Panc1 (cell line): ENCODE data around the gene FRMPD4. TPM values are rescaled to one million over a fixed set of nuclear protein-coding genes. Genes with fewer than 3 reads are reported as not detected.

Experiments
- ATAC-seq: fragments of 200-7000 bp; cut with Tn5 transposase; 2 replicates; pipeline ENCODE4 v1.9.1; 2020; ENCODE audit warnings: mild to moderate bottlenecking, moderate library complexity
- BruUV-seq: library from RNA; stranded (reverse); fragments of 400-500 nt; replicated peaks from 2 replicates; lab custom pipeline; 2021; lab: Mats Ljungman, UMichigan
- CTCF ChIA-PET: fragments of 300-600 bp; sonication (Branson Sonifier 250); formaldehyde crosslinking; loops from one replicate; lab custom pipeline; 2022; ENCODE audit warnings: antibody characterized with exemption; lab: Charles Lee
- POLR2A ChIA-PET: fragments of 300-600 bp; sonication (Branson Sonifier 250); formaldehyde crosslinking; loops from one replicate; lab custom pipeline; 2022; ENCODE audit warnings: antibody characterized with exemption; lab: Charles Lee
- DNase-seq: peaks from one replicate; pipeline ENCODE4 v3.0.0-alpha.2; 2010; ENCODE audit warnings: low read depth, low spot score
- H3K27ac ChIP-seq: 2 replicates; pipeline ENCODE4 v1.5.1; 2011; ENCODE audit warnings: mild to moderate bottlenecking, low read length, inconsistent platforms
- H3K27me3 ChIP-seq: fragments of 200-500 bp; sonication (Bioruptor generic); 2 replicates; pipeline ENCODE4 v1.6.0; 2014; ENCODE audit warnings: low read length, inconsistent platforms; ENCODE audit not compliant: control insufficient read depth, insufficient read depth
- H3K36me3 ChIP-seq: fragments of 200-500 bp; sonication (Bioruptor generic); 2 replicates; pipeline ENCODE4 v1.5.1; 2014; ENCODE audit warnings: inconsistent platforms, mild to moderate bottlenecking, low read length, moderate library complexity; ENCODE audit not compliant: control insufficient read depth, insufficient read depth
- H3K4me1 ChIP-seq: 2 replicates; pipeline ENCODE4 v1.5.1; 2011; ENCODE audit warnings: inconsistent platforms, mild to moderate bottlenecking, low read length, moderate library complexity; ENCODE audit not compliant: control insufficient read depth, insufficient read depth
- H3K4me3 ChIP-seq, 2 experiments: 2 replicates each; pipeline ENCODE4 v1.5.1; 2011 to 2012; ENCODE audit warnings: low read depth in 2 of 2, low read length in 2 of 2, mild to moderate bottlenecking in 2 of 2, inconsistent platforms in 1 of 2, moderate library complexity in 1 of 2
- H3K9me3 ChIP-seq: fragments of 200-500 bp; sonication (Bioruptor generic); 2 replicates; pipeline ENCODE4 v1.5.1; 2014; ENCODE audit warnings: low read depth, mild to moderate bottlenecking, inconsistent platforms, low read length, moderate library complexity; ENCODE audit not compliant: control insufficient read depth, insufficient read depth
- POLR2AphosphoS5 ChIP-seq: IDR thresholded peaks from 2 replicates; pipeline ENCODE4 v1.6.1; 2012; ENCODE audit warnings: mild to moderate bottlenecking, low read depth, low read length, moderate library complexity
- REST ChIP-seq, 2 experiments: IDR thresholded peaks; 2 replicates each; pipeline ENCODE4 v1.6.1; 2011 to 2012; ENCODE audit warnings: low read depth in 2 of 2, control low read depth in 1 of 2, low read length in 1 of 2, mild to moderate bottlenecking in 1 of 2, moderate library complexity in 1 of 2; ENCODE audit not compliant: insufficient read depth in 1 of 2
- SIN3A ChIP-seq: IDR thresholded peaks from 2 replicates; pipeline ENCODE4 v1.6.1; 2012; ENCODE audit warnings: low read depth, mild to moderate bottlenecking, low read length, moderate library complexity, borderline replicate concordance; ENCODE audit not compliant: insufficient read depth
- TCF7L2 ChIP-seq: IDR thresholded peaks from 2 replicates; pipeline ENCODE4 v1.6.1; 2011; ENCODE audit warnings: mild to moderate bottlenecking, low read depth, low read length, inconsistent platforms
- in situ Hi-C: cut with HindIII; loops from 2 replicates; pipeline ENCODE4 v1.10.0; 2016; ENCODE audit warnings: low sequenced_read_pairs, low pct_unique_long_range_greater_than_20kb
- intact Hi-C: fragments of 100-400 bp; cut with micrococcal nuclease; formaldehyde crosslinking; loops from one replicate; pipeline ENCODE4 v1.10.0; 2022; ENCODE audit not compliant: unreplicated experiment
- total RNA-seq: library from RNA; stranded (reverse); gene quantifications from one replicate; pipeline ENCODE4 v1.2.1, GENCODE V29; 2021; ENCODE audit not compliant: unreplicated experiment
- TF ChIP-seq, protein P1 (sequence below): fragments of 450-650 bp; IDR thresholded peaks from 2 replicates; pipeline ENCODE4 v1.5.1; 2017; ENCODE audit warnings: mild to moderate bottlenecking

FRMPD4 gene
- total RNA-seq, 1 experiment from 2014 or later = not detected

DNA sequence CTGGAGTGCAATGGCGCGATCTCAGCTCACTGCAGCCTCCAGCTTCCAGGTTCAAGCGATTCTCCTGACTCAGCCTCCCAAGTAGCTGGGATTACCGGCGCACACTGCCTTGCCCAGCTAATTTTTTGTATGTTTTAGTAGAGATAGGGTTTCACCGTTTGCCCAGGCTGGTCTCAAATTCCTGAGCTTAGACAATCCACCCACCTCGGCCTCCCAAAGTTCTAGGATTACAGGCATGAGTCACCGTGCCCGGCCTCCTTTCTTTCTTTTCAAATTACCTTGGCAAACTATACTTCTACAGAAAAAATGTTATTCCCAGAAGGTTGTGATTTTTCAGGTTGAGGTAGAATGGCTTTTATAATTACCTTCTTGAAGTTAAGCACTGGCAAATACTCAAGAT lies 331.0 kb downstream of the FRMPD4 start:
- ChIA-PET CTCF (no interaction called here), POLR2A (no interaction called here)
- DNase-seq (no peak), ATAC-seq (no peak)
- H3K9me3 ChIP-seq = no peaks in the 10 kb centered on the region
- intact Hi-C loops (no loop called here), in situ Hi-C loops (no loop called here)
- H3K4me3 ChIP-seq = no peak overlapping the region
- H3K27ac ChIP-seq = no peak overlapping the region
- no TSS peak for BruUV-seq
- TF ChIP-seq TCF7L2 = no peak
- TF ChIP-seq POLR2AphosphoS5 = no peak
- TF ChIP-seq SIN3A = no peak
- TF ChIP-seq, protein P1, sequence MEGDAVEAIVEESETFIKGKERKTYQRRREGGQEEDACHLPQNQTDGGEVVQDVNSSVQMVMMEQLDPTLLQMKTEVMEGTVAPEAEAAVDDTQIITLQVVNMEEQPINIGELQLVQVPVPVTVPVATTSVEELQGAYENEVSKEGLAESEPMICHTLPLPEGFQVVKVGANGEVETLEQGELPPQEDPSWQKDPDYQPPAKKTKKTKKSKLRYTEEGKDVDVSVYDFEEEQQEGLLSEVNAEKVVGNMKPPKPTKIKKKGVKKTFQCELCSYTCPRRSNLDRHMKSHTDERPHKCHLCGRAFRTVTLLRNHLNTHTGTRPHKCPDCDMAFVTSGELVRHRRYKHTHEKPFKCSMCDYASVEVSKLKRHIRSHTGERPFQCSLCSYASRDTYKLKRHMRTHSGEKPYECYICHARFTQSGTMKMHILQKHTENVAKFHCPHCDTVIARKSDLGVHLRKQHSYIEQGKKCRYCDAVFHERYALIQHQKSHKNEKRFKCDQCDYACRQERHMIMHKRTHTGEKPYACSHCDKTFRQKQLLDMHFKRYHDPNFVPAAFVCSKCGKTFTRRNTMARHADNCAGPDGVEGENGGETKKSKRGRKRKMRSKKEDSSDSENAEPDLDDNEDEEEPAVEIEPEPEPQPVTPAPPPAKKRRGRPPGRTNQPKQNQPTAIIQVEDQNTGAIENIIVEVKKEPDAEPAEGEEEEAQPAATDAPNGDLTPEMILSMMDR = no peak
- no peak for TF ChIP-seq REST (IDR thresholded peaks at IDR 0.05; ENCODE audit: insufficient read depth in 1 of 2, low read depth in 2 of 2, low read length in 1 of 2)
- no peaks in the 10 kb centered on the region for H3K36me3 ChIP-seq
- H3K27me3 ChIP-seq = no peaks in the 10 kb centered on the region
- H3K4me1 ChIP-seq = no peaks in the 10 kb centered on the region

GRCh38 chrX:12471061-12471460 lies 332.8 kb downstream of the FRMPD4 start:
- intact Hi-C loops = no loop called here
- ATAC-seq (no peak), DNase-seq (no peak)
- Histone ChIP-seq H3K27ac (no peak overlapping the region), H3K4me3 (no peak overlapping the region), H3K27me3 (no peaks in the 10 kb centered on the region), H3K9me3 (no peaks in the 10 kb centered on the region), H3K4me1 (no peaks in the 10 kb centered on the region), H3K36me3 (no peaks in the 10 kb centered on the region)
- in situ Hi-C loops = no loop called here
- TF ChIP-seq REST (IDR thresholded peaks at IDR 0.05; ENCODE audit: insufficient read depth in 1 of 2, low read depth in 2 of 2, low read length in 1 of 2) (no peak), POLR2AphosphoS5 (no peak), SIN3A (no peak), TCF7L2 (no peak)
- TF ChIP-seq, protein P1 = no peak
- CTCF ChIA-PET = no interaction called here
- BruUV-seq = no TSS peak
- POLR2A ChIA-PET = no interaction called here
